Measurements from ENCODE around the gene JAKMIP2. TPM values are rescaled to one million over a fixed set of nuclear protein-coding genes. Genes with fewer than 3 reads are reported as not detected.

The JAKMIP2 gene
- total RNA-seq, 6 experiments from 2014 or later, result 0.07 to 0.56 (median 0.31) TPM

- TF ChIP-seq CTCF (IDR thresholded peaks at IDR 0.05) (no peak), POLR2A (IDR thresholded peaks at IDR 0.05) (no peak)
- ATAC-seq, result no peak
These were observed 18.6 kb downstream of the JAKMIP2 start for GRCh38 chr5:147763791-147764525.

DNA sequence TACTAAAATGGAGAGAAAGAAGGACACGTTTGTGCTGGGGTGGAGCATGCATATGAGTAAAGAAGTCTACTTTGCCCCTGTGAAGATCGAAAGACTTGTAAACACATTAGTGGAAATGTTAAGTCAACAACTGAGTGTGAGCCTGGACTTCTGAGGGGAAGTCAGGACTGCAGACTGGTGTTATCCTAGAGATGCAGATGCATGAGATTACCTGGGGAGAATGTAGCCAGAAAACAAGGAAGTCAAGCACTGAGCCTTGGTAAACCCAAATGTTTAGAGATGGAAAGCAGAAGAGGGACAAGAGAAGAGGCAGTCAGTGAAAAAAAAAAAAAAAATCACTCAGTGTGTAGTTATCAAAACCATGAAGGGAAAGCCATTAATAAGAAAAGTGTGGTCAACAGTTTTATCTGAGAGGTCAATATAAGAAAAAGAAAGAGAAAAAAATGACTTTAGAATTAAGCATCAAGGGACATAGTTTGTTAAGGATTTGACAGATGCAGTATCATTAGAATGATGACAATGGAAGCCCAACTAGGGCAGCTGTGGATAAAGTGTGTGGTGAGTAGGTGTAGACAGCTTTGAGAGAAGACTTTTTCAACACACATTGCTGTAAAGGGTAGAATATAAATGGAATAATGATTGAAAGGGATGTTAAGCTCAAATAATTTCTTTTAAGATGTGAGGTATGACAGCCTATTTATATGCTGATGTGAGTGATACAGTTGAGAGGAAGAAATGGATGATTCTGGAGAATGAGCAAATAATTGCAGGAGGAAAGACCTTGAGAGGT is 22.2 kb downstream of the JAKMIP2 start:
- H3K27ac ChIP-seq, result no peak overlapping the region
- intact Hi-C loops (cut with DNase I), result no loop called here

More at GRCh38 chr5:147763791-147764525, 18.6 kb downstream of the JAKMIP2 start:
- Histone ChIP-seq H3K36me3 (no peaks in the 10 kb centered on the region), H3K4me3 (no peak overlapping the region), H3K9me3 (no peaks in the 10 kb centered on the region), H3K4me1 (no peaks in the 10 kb centered on the region), H3K27me3 (no peaks in the 10 kb centered on the region), H3K27ac (no peak overlapping the region)
- DNase-seq, result no peak
- WGBS (ENCODE audit: insufficient coverage, low coverage, low lambda C conversion rate, missing lambda C conversion rate), result 68% methylated on average over 4 of the region's 4 CpGs
- intact Hi-C loops (cut with DNase I), result no loop called here

GRCh38 chr5:147759441-147759840 is 23.1 kb downstream of the JAKMIP2 start:
- H3K4me3 ChIP-seq, result no peak overlapping the region
- H3K27ac ChIP-seq, result no peak overlapping the region
- no peaks in the 10 kb centered on the region for H3K36me3 ChIP-seq
- ATAC-seq, result no peak
- 63% methylated on average over 1 of the region's 1 CpG for WGBS (ENCODE audit: insufficient coverage, low coverage, low lambda C conversion rate, missing lambda C conversion rate)
- no peaks in the 10 kb centered on the region for H3K4me1 ChIP-seq
- TF ChIP-seq CTCF (IDR thresholded peaks at IDR 0.05), result no peak
- no peak for TF ChIP-seq POLR2A (IDR thresholded peaks at IDR 0.05)
- no peak for DNase-seq
- H3K27me3 ChIP-seq, result no peaks in the 10 kb centered on the region
- intact Hi-C loops (cut with DNase I), result no loop called here
- H3K9me3 ChIP-seq, result no peaks in the 10 kb centered on the region

More for the DNA sequence above, 22.2 kb downstream of the JAKMIP2 start:
- no peak for DNase-seq
- ATAC-seq, result peak in 2 of 4 donors; percentile 16 to 44
- Histone ChIP-seq H3K27me3 (no peaks in the 10 kb centered on the region), H3K36me3 (no peaks in the 10 kb centered on the region), H3K9me3 (no peaks in the 10 kb centered on the region), H3K4me1 (no peaks in the 10 kb centered on the region), H3K4me3 (no peak overlapping the region)
- TF ChIP-seq CTCF (IDR thresholded peaks at IDR 0.05) (no peak), POLR2A (IDR thresholded peaks at IDR 0.05) (no peak)
- WGBS (ENCODE audit: insufficient coverage, low coverage, low lambda C conversion rate, missing lambda C conversion rate), result 17% methylated on average over 2 of the region's 2 CpGs

- ATAC-seq (no peak), DNase-seq (no peak)
- intact Hi-C loops (cut with DNase I), result no loop called here
These were observed 26.0 kb downstream of the JAKMIP2 start for GRCh38 chr5:147756566-147756965.

More at GRCh38 chr5:147756566-147756965, 26.0 kb downstream of the JAKMIP2 start:
- H3K36me3 ChIP-seq, result no peaks in the 10 kb centered on the region
- H3K27me3 ChIP-seq, result no peaks in the 10 kb centered on the region
- no peaks in the 10 kb centered on the region for H3K9me3 ChIP-seq
- TF ChIP-seq POLR2A (IDR thresholded peaks at IDR 0.05), result no peak
- no peak overlapping the region for H3K27ac ChIP-seq
- no peaks in the 10 kb centered on the region for H3K4me1 ChIP-seq
- H3K4me3 ChIP-seq, result no peak overlapping the region
